ENCODE measurements around the gene SMAD4. TPM values are rescaled to one million over a fixed set of nuclear protein-coding genes. Genes with fewer than 3 reads are reported as not detected.
"Not testable (repeated sequence)": the region's sequence is repeated elsewhere in the genome, so short reads cannot be mapped to it uniquely, and the experiment has no call there.

Gene SMAD4
- total RNA-seq, 1 donor from 2014 or later = 123 TPM

GRCh38 chr18:51092117-51092516 is 62.1 kb downstream of the SMAD4 start:
- no peak for TF ChIP-seq CTCF (conservative IDR thresholded peaks at IDR 0.05)
- H3K27me3 Mint-ChIP-seq = no peaks in the 10 kb centered on the region
- peaks cover 15% of the 10 kb centered on the region for H3K36me3 Mint-ChIP-seq
- no peak for DNase-seq (ENCODE audit: extremely low spot score, unreplicated experiment)
- no peak overlapping the region for H3K4me3 Mint-ChIP-seq
- H3K27ac Mint-ChIP-seq = no peak overlapping the region
- H3K4me1 Mint-ChIP-seq (ENCODE audit: unreplicated experiment) = no peaks in the 10 kb centered on the region
- H3K9me3 Mint-ChIP-seq = peaks cover 12% of the 10 kb centered on the region

GRCh38 chr18:51092967-51093366 is 63.0 kb downstream of the SMAD4 start:
- H3K4me1 Mint-ChIP-seq (ENCODE audit: unreplicated experiment); H3K4me3 Mint-ChIP-seq; DNase-seq (ENCODE audit: extremely low spot score, unreplicated experiment); H3K27ac Mint-ChIP-seq; H3K27me3 Mint-ChIP-seq; H3K36me3 Mint-ChIP-seq: not testable (repeated sequence)
- peaks cover 12% of the 10 kb centered on the region for H3K9me3 Mint-ChIP-seq

- Mint-ChIP-seq H3K27ac (no peak overlapping the region), H3K27me3 (no peaks in the 10 kb centered on the region), H3K9me3 (peaks cover 9% of the 10 kb centered on the region), H3K4me3 (no peak overlapping the region), H3K36me3 (no peaks in the 10 kb centered on the region), H3K4me1 (ENCODE audit: unreplicated experiment) (no peaks in the 10 kb centered on the region)
- TF ChIP-seq CTCF (conservative IDR thresholded peaks at IDR 0.05) = no peak
- no peak for DNase-seq (ENCODE audit: extremely low spot score, unreplicated experiment)
These were observed 67.2 kb downstream of the SMAD4 start for GRCh38 chr18:51097021-51097822.

- H3K27me3 Mint-ChIP-seq = no peaks in the 10 kb centered on the region
- no peak overlapping the region for H3K4me3 Mint-ChIP-seq
These were observed 68.1 kb downstream of the SMAD4 start for GRCh38 chr18:51098082-51098481.

GRCh38 chr18:51098513-51098912 is 68.5 kb downstream of the SMAD4 start:
- Mint-ChIP-seq H3K9me3 (peaks cover 14% of the 10 kb centered on the region), H3K4me1 (ENCODE audit: unreplicated experiment) (no peaks in the 10 kb centered on the region), H3K27me3 (no peaks in the 10 kb centered on the region), H3K4me3 (no peak overlapping the region), H3K36me3 (peaks cover 3% of the 10 kb centered on the region), H3K27ac (no peak overlapping the region)
- no peak for DNase-seq (ENCODE audit: extremely low spot score, unreplicated experiment)
- TF ChIP-seq CTCF (conservative IDR thresholded peaks at IDR 0.05) = no peak

More at GRCh38 chr18:51098082-51098481, 68.1 kb downstream of the SMAD4 start:
- no peak for TF ChIP-seq CTCF (conservative IDR thresholded peaks at IDR 0.05)
- Mint-ChIP-seq H3K9me3 (peaks cover 14% of the 10 kb centered on the region), H3K4me1 (ENCODE audit: unreplicated experiment) (no peaks in the 10 kb centered on the region), H3K36me3 (peaks cover 3% of the 10 kb centered on the region), H3K27ac (no peak overlapping the region)
- no peak for DNase-seq (ENCODE audit: extremely low spot score, unreplicated experiment)

GRCh38 chr18:51100385-51101120 is 70.5 kb downstream of the SMAD4 start:
- DNase-seq (ENCODE audit: extremely low spot score, unreplicated experiment) = no peak
- no peak for TF ChIP-seq CTCF (conservative IDR thresholded peaks at IDR 0.05)
- H3K4me1 Mint-ChIP-seq (ENCODE audit: unreplicated experiment) = no peaks in the 10 kb centered on the region
- H3K27me3 Mint-ChIP-seq = no peaks in the 10 kb centered on the region
- no peak overlapping the region for H3K27ac Mint-ChIP-seq
- no peak overlapping the region for H3K4me3 Mint-ChIP-seq
- H3K9me3 Mint-ChIP-seq = peaks cover 5% of the 10 kb centered on the region
- H3K36me3 Mint-ChIP-seq = peaks cover 3% of the 10 kb centered on the region

Data from type B pancreatic cell (in vitro differentiated cells).